22Rv1 (cell line): ENCODE measurements around the gene IGSF9B.

Experiments
- H3K27ac ChIP-seq: fragments of 450-650 bp; 2 replicates; pipeline ENCODE4 v1.5.1; 2017
- ZFX ChIP-seq: fragments of 450-650 bp; IDR thresholded peaks from 2 replicates; pipeline ENCODE4 v1.6.1; 2017; ENCODE audit warnings: antibody characterized with exemption, borderline replicate concordance
- TF ChIP-seq, protein P1 (sequence below): fragments of 450-650 bp; IDR thresholded peaks from 2 replicates; pipeline ENCODE4 v1.5.1; 2017; ENCODE audit warnings: mild to moderate bottlenecking

Gene IGSF9B

DNA sequence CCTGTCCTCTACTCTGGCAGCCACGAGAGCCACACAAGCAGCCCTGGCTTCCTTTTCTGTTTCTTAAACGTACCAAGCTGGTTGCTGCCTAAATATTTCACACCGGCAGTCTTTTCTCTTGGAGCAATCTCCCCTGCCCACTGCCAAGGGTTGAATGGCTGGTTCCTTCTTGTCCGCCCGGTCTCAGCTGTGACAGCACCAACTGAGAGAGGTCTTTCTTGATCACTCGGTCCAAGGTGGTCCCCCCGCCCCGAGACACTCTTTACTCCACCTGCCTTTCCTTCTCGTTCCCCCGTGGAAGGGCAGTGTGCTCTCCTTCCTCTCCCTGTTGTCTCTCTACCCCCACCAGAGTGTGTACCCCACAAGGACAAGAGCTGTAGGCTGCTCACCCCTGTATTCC, 33.7 kb upstream of the IGSF9B start:
- TF ChIP-seq, protein P1, sequence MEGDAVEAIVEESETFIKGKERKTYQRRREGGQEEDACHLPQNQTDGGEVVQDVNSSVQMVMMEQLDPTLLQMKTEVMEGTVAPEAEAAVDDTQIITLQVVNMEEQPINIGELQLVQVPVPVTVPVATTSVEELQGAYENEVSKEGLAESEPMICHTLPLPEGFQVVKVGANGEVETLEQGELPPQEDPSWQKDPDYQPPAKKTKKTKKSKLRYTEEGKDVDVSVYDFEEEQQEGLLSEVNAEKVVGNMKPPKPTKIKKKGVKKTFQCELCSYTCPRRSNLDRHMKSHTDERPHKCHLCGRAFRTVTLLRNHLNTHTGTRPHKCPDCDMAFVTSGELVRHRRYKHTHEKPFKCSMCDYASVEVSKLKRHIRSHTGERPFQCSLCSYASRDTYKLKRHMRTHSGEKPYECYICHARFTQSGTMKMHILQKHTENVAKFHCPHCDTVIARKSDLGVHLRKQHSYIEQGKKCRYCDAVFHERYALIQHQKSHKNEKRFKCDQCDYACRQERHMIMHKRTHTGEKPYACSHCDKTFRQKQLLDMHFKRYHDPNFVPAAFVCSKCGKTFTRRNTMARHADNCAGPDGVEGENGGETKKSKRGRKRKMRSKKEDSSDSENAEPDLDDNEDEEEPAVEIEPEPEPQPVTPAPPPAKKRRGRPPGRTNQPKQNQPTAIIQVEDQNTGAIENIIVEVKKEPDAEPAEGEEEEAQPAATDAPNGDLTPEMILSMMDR, result no peak
- TF ChIP-seq ZFX, result no peak
- H3K27ac ChIP-seq, result no peak overlapping the region

DNA sequence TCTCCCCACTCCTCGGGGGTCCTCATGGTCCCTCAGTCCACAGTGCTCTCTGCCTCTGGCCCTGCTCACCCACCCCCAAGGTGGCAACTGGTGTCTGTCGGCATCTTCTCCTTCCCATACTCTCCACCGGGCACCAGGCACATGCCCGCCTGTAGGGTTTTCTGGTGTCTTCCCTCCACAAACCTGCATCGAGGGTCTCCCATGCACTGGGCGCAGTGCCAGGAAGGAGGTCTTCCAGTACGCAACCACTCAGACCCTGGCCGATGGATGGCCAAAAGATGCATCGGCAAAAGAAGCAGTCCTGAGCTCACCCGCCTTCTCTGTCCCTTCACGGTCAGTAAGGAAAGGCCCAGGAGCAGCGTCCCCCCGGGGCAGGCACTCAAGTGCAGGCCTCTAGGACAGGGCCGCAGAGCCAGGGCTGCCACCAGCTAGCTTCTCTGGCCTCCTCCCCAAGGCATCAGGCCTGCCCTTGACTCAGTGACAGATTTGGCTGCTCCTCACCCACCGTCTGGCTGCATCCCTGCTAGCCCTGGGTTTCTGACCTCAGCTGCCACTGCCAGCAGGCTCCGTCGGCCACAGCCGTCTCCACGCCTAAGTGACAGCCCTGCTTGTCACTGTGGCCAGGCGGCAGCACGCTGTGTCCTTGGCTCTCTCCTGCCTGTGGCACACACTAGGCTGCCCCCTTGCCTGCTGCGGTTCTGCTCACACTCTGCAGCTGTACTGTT, 32.1 kb upstream of the IGSF9B start:
- H3K27ac ChIP-seq, result no peak overlapping the region
- TF ChIP-seq, protein P1, result no peak
- no peak for TF ChIP-seq ZFX

DNA sequence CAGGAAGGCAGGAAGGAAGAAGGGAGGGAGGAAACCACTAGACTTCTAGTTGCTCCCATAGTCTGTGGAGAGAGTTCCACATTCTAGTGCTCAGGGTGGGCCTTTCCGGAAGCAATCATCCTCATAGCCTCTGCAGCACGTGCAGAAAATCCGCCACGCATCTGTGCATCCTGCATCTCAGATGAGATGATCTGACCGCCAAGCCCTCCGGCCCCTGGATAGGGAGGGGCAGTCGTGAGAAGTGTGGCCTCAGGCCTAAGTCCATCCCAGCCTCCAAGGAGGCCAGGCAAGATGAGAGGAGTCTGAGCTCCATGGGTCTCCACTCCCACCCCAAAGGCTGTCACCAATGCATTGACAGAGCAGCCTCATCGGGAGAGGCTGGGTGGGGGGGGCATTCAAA, 30.4 kb upstream of the IGSF9B start:
- no peak for TF ChIP-seq ZFX
- TF ChIP-seq, protein P1, result no peak
- no peak overlapping the region for H3K27ac ChIP-seq

DNA sequence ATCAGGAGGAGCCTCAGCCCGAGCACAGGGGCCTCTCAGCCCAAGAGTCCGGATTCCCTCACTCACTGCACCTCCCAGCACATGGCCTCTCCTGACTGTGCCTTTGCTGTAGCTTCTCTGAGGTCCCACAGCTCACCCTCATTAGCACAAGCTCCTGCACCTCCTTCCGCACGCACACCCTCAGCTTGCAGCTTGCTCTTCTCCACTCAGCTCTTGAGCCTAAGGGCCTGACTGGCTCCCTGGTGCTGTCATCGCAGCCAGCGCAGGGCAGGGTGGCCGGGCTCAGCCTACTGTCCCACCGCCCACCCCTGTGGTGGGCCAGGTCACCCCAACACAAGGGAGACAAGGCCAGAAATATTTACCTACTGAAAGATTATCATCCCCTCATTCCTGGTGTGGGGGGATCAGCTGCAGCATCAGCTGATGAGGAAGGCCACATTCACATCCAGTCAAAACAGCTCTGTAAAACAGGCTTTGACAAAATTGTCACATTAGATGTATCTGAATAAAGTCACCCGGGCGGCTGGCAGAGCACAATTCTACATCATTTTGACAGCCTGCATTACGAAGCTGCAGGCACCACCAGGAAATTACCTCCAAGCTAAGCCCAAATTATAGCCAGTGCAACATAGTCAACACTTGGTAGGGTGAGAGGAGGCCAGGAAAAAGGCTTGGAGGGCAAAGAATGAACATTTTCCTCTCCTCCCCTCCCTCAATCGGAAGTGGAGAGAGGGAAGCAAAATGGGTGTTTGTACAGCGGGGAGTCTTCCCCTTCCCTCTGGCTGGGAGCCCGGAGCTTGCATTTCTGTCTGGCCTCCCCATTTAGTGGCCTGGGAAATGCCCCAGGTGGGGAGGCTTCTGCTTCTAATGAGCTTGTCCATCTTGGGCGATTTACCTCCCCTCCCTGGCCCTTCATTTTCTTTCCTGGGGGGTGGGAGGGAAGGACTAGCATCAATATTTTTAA, 29.5 kb upstream of the IGSF9B start:
- TF ChIP-seq, protein P1, result no peak
- no peak for TF ChIP-seq ZFX
- no peak overlapping the region for H3K27ac ChIP-seq

DNA sequence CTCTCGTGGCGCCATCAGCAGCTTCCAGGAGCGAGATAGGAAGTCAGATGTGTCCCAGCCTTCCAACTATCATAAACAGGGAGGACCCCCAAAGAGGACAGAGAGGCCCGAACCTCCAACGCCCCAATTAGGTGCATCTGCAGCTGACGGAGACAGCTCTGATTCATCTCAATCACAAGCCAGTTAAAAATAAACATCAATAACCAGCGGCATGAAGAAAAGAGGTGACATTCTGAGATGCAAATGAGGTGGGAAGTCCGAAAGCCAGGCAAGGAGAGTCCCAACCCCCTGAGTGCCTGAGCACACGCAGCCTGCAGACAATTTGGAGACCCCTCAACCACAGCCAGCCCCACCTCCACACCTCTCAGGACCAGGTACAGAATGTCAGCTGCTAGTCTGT, 28.1 kb upstream of the IGSF9B start:
- TF ChIP-seq ZFX, result no peak
- TF ChIP-seq, protein P1, result no peak

DNA sequence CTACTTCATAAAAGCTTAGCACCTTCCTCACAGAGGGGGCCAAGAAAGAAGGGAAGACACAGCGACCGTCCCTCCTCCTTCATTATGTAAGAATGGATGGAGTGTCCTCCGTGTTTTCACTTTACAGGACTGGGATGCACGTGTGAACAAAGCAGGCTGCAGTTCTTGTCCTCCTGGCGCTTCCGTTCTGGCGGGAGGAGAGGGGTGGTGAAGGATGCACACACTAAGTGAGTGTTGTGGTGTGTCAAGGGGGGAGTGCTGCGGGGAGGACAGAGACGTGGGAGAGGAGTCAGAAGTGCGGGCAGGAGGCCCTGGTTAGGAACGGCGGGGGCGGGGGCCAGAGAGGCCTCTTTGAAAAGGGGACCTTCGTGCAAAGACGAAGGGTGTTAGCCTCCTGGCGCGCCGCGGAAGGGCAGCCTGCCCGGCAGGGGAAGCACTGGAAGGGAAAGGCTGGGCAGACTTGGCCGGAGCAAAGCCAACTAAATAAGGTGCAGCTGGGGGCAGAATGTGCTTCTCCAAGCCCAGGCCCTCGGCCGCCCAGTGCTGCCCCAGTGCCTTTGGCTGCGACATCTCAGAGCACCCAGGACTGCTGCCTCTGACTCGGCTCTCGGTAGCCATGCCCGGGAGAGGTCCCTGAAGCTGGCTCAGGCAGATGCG, 27.0 kb upstream of the IGSF9B start:
- no peak overlapping the region for H3K27ac ChIP-seq
- TF ChIP-seq, protein P1, result no peak
- no peak for TF ChIP-seq ZFX

More for the DNA sequence above, 28.1 kb upstream of the IGSF9B start:
- no peak overlapping the region for H3K27ac ChIP-seq
